Measurements from ENCODE around the gene TRAF2.

Gene TRAF2

GRCh38 chr9:136971746-136972145 lies 85.4 kb downstream of the TRAF2 start:
- TF ChIP-seq, protein P1, sequence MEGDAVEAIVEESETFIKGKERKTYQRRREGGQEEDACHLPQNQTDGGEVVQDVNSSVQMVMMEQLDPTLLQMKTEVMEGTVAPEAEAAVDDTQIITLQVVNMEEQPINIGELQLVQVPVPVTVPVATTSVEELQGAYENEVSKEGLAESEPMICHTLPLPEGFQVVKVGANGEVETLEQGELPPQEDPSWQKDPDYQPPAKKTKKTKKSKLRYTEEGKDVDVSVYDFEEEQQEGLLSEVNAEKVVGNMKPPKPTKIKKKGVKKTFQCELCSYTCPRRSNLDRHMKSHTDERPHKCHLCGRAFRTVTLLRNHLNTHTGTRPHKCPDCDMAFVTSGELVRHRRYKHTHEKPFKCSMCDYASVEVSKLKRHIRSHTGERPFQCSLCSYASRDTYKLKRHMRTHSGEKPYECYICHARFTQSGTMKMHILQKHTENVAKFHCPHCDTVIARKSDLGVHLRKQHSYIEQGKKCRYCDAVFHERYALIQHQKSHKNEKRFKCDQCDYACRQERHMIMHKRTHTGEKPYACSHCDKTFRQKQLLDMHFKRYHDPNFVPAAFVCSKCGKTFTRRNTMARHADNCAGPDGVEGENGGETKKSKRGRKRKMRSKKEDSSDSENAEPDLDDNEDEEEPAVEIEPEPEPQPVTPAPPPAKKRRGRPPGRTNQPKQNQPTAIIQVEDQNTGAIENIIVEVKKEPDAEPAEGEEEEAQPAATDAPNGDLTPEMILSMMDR (IDR thresholded peaks at IDR 0.05; ENCODE audit: unreplicated experiment in 3 of 3) = no peak
- H3K9me3 Mint-ChIP-seq = no peaks in the 10 kb centered on the region
- H3K4me1 Mint-ChIP-seq = no peaks in the 10 kb centered on the region
- no peaks in the 10 kb centered on the region for H3K36me3 Mint-ChIP-seq (ENCODE audit: low read depth)
- no peak overlapping the region for H3K4me3 Mint-ChIP-seq
- H3K27ac Mint-ChIP-seq = no peak overlapping the region
- no peaks in the 10 kb centered on the region for H3K27me3 Mint-ChIP-seq (ENCODE audit: low read depth)

DNA sequence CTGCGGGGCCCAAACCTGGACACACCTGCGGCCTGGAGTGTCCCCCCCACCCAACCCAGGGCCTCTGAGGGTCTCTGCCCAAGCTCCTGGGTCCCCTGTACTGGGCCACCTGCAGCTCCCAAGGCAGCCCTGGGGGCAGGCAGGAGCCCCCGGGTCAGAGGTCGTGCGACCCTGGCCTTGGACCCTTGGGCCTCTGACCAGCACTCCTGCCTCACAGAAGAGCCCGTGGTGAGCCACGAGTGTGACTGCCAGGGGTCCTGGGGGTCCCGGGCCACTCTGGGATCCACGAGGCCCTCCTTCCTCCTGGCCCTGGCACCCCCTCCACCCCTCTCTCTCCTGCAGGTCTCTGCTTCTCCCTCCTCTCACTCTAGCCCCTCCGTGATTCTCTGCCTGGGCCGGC lies 86.0 kb downstream of the TRAF2 start:
- H3K4me1 Mint-ChIP-seq = no peaks in the 10 kb centered on the region
- no peak overlapping the region for H3K27ac Mint-ChIP-seq
- TF ChIP-seq, protein P1 (IDR thresholded peaks at IDR 0.05; ENCODE audit: unreplicated experiment in 3 of 3) = no peak
- H3K36me3 Mint-ChIP-seq (ENCODE audit: low read depth) = no peaks in the 10 kb centered on the region
- H3K27me3 Mint-ChIP-seq (ENCODE audit: low read depth) = no peaks in the 10 kb centered on the region
- no peak overlapping the region for H3K4me3 Mint-ChIP-seq
- H3K9me3 Mint-ChIP-seq = no peaks in the 10 kb centered on the region

GRCh38 chr9:136972743-136973142 lies 86.4 kb downstream of the TRAF2 start:
- Mint-ChIP-seq H3K27ac (no peak overlapping the region), H3K9me3 (no peaks in the 10 kb centered on the region), H3K4me3 (no peak overlapping the region), H3K27me3 (ENCODE audit: low read depth) (no peaks in the 10 kb centered on the region), H3K4me1 (no peaks in the 10 kb centered on the region), H3K36me3 (ENCODE audit: low read depth) (no peaks in the 10 kb centered on the region)
- TF ChIP-seq, protein P1 (IDR thresholded peaks at IDR 0.05; ENCODE audit: unreplicated experiment in 3 of 3) = no peak

DNA sequence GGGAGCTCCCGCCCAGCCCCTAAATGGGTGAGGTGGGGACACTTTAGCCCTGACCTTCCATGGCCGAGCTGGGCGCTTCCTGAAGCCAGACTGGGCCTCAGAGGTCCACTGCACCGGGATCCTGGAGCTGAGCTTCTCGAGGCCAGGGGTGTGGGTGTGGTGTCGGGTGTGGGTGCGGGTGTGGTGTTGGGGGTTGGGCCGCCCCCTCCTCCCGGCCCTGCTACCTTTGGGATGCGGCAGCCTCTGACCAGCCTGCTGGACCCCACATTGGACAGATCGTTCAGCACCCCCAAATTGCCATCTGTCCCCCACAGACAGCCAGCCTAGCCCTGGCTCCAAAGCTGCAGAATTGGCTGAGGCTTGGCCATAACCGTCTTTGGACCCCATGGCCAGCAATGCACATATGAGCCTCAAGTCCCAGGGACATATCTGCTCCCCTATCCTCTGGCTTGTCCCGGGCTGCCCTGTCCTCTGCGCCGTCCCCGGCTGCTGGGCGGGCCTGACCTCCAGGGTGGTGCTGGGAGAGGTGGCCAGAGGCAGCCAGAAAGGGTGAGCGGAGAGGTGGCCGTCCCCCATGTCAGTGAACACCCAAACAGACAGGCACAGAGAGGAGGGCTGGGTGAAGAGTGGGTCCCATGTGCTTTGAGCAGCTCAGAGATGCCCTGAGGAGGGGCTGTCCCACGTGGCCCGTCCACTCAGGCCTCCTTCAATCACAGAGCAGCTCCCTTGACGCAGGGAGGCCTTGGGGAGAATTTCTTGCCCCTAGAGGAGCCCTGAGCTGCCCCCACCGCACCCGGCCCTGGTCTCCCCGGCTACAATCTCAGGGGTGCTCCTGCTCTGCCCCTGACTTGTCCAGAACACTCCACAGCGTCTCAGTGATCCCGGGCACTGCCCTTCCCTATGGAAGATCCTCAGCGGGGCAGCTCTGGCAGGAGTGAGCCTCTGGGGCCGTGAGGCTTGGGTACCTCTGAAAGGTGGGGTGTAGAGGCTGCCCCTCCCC lies 87.6 kb downstream of the TRAF2 start:
- no peaks in the 10 kb centered on the region for H3K9me3 Mint-ChIP-seq
- H3K27me3 Mint-ChIP-seq (ENCODE audit: low read depth) = no peaks in the 10 kb centered on the region
- H3K4me3 Mint-ChIP-seq = no peak overlapping the region
- H3K4me1 Mint-ChIP-seq = no peaks in the 10 kb centered on the region
- no peak overlapping the region for H3K27ac Mint-ChIP-seq
- H3K36me3 Mint-ChIP-seq (ENCODE audit: low read depth) = no peaks in the 10 kb centered on the region
- TF ChIP-seq, protein P1 (IDR thresholded peaks at IDR 0.05; ENCODE audit: unreplicated experiment in 3 of 3) = no peak

DNA sequence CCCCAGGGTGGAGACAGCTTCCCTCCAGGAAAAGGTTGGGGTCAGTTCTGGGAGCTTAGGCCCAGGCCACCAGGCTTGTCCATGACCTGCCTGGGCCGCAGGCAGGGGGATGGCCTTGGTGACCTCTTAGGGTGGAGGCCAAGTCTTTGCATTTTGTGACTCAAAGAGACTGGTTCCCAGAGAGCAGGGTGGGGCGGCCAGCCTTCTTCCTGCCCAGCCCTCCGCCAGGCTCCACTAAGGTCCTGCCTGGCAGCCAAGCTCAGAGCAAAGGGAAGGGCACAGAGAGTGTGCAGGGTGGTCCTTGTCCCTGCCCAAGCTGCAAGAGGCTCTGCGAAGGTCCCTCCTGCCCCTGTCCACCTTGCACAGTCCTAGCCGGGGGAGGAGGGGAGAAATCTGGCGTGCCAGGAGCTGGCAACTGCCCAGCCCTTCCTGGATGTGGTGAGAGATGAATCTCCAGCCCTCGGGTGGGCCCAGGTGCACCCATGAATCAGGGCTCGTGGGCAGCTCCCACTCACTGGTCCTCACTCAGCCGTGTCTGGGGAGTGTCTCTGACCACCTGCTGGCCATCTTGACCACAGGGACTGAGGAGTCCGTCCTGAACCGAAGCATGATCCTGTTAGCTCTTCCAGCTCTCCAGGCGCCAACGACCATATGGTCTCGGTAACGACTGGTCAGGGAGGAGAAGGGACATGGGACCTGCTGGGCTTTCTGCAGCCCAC lies 88.7 kb downstream of the TRAF2 start:
- no peaks in the 10 kb centered on the region for H3K36me3 Mint-ChIP-seq (ENCODE audit: low read depth)
- no peak overlapping the region for H3K27ac Mint-ChIP-seq
- no peaks in the 10 kb centered on the region for H3K27me3 Mint-ChIP-seq (ENCODE audit: low read depth)
- H3K4me3 Mint-ChIP-seq = peak overlapping the region in 1 of 3 experiments; percentile 47
- no peaks in the 10 kb centered on the region for H3K9me3 Mint-ChIP-seq
- TF ChIP-seq, protein P1 (IDR thresholded peaks at IDR 0.05; ENCODE audit: unreplicated experiment in 3 of 3) = no peak
- H3K4me1 Mint-ChIP-seq = no peaks in the 10 kb centered on the region
